ENCODE data around the gene MED31.
"Not testable (repeated sequence)": the region's sequence is repeated elsewhere in the genome, so short reads cannot be mapped to it uniquely, and the experiment has no call there.

Gene MED31

GRCh38 chr17:6596511-6596910, 54.9 kb downstream of the MED31 start:
- Mint-ChIP-seq H3K27me3 (no peaks in the 10 kb centered on the region), H3K36me3 (ENCODE audit: low read depth) (peaks cover 77% of the 10 kb centered on the region), H3K27ac (no peak overlapping the region), H3K4me1 (ENCODE audit: low read depth) (no peaks in the 10 kb centered on the region), H3K9me3 (no peaks in the 10 kb centered on the region), H3K4me3 (no peak overlapping the region)

DNA sequence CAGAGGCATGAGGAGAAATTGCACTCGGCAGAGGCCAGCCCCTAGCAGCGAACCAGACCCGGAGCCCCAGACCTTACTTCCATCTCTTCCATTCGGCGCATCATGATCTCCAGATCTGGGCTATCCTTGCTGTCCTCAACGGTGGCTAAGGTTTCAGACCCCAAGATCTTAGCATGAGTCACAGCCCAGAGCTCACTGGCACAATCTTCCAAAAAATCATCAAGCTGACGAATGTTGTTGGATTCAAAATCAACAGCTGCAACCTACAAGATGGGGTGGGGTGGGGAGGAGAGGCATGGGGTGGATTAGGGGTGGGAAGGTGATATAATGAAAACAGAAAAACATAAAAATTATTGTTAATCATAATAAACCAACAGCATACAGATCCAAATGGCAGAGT, 55.3 kb downstream of the MED31 start:
- Mint-ChIP-seq H3K27ac (no peak overlapping the region), H3K27me3 (no peaks in the 10 kb centered on the region), H3K9me3 (no peaks in the 10 kb centered on the region), H3K4me3 (no peak overlapping the region), H3K36me3 (ENCODE audit: low read depth) (peaks cover 78% of the 10 kb centered on the region), H3K4me1 (ENCODE audit: low read depth) (no peaks in the 10 kb centered on the region)

DNA sequence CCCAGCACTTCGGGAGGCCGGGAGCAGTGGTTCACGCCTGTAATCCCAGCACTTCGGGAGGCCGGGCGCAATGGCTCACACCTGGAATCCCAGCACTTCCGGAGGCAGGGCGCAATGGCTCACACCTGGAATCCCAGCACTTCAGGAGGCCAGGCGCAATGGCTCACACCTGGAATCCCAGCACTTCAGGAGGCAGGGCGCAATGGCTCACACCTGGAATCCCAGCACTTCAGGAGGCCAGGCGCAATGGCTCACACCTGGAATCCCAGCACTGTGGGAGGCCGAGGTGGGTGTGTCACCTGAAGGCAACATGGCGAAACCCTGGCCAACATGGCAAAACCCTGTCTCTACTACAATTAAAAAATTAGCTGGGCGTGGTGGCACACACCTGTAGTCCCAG, 58.0 kb downstream of the MED31 start:
- not testable (repeated sequence) for H3K9me3 Mint-ChIP-seq
- peaks cover 74% of the 10 kb centered on the region for H3K36me3 Mint-ChIP-seq (ENCODE audit: low read depth)

More for the DNA sequence above, 58.0 kb downstream of the MED31 start:
- not testable (repeated sequence) for H3K4me1 Mint-ChIP-seq (ENCODE audit: low read depth); H3K27ac Mint-ChIP-seq; H3K27me3 Mint-ChIP-seq; H3K4me3 Mint-ChIP-seq
